Measurements from ENCODE around the gene AIM2. TPM values are rescaled to one million over a fixed set of nuclear protein-coding genes. Genes with fewer than 3 reads are reported as not detected.
A peak's percentile ranks its signal among the peaks of the same experiment; 100 is the strongest.

AIM2 gene
- total RNA-seq, 1 experiment from 2014 or later = 1.1 TPM

- no peak overlapping the region for H2AFZ ChIP-seq (ENCODE audit: low read length)
- Mint-ChIP-seq H3K4me3 (no peak overlapping the region), H3K27ac (no peak overlapping the region; a peak in 1 of 7 replicates), H3K4me1 (peaks cover 9 to 12% of the 10 kb centered on the region in 2 experiments; a peak in 3 of 4 replicates), H3K36me3 (ENCODE audit: insufficient read depth in 1 of 3, low read depth in 3 of 3) (no peaks in the 10 kb centered on the region), H3K9me3 (no peaks in the 10 kb centered on the region), H3K27me3 (ENCODE audit: low read depth) (peaks cover 3% of the 10 kb centered on the region)
- no peak overlapping the region for H3K9ac ChIP-seq (ENCODE audit: extremely low read depth, insufficient read length, low read length)
- H3K9me3 ChIP-seq (ENCODE audit: control insufficient read depth, low read depth, low read length) = no peaks in the 10 kb centered on the region
- H3K4me2 ChIP-seq (ENCODE audit: insufficient read depth, insufficient read length, low read length) = no peak overlapping the region
- H3K79me2 ChIP-seq (ENCODE audit: insufficient read depth, low read length) = no peaks in the 10 kb centered on the region
- no peak overlapping the region for H2AK5ac ChIP-seq (ENCODE audit: insufficient read length, low read length)
- no peaks in the 10 kb centered on the region; the same call in 1 of the 2 replicates for H3K4me1 ChIP-seq (ENCODE audit: insufficient read depth, low read length)
- H4K20me1 ChIP-seq (ENCODE audit: control insufficient read depth, insufficient read depth, insufficient read length) = no peaks in the 10 kb centered on the region
- DNase-seq = no peak
- H3K23ac ChIP-seq (ENCODE audit: insufficient read length, low read depth, low read length) = no peak overlapping the region
- peak; percentile 83 for TF ChIP-seq CTCF (conservative IDR thresholded peaks at IDR 0.05)
- H3K27me3 ChIP-seq (ENCODE audit: insufficient read depth, low read length) = no peaks in the 10 kb centered on the region
- H4K5ac ChIP-seq (ENCODE audit: insufficient read length, low read depth, low read length) = no peak overlapping the region
- no peak overlapping the region for H2BK120ac ChIP-seq (ENCODE audit: low read depth, low read length, poor library complexity, severe bottlenecking)
- H2BK5ac ChIP-seq (ENCODE audit: insufficient read length, low read length) = no peak overlapping the region
- no peak overlapping the region for H2BK20ac ChIP-seq (ENCODE audit: low read depth, low read length, poor library complexity, severe bottlenecking)
- H3K56ac ChIP-seq (ENCODE audit: insufficient read length, low read depth, low read length) = no peak overlapping the region
- H4K91ac ChIP-seq (ENCODE audit: insufficient read length, low read depth, low read length) = no peak overlapping the region
- H2BK15ac ChIP-seq (ENCODE audit: low read depth, low read length) = no peak overlapping the region
- no peak overlapping the region for H4K8ac ChIP-seq (replicated peaks; ENCODE audit: insufficient read length, low read depth, low read length)
- no peak overlapping the region for H3K18ac ChIP-seq (ENCODE audit: insufficient read length, low read depth, low read length)
- no peaks in the 10 kb centered on the region for H3K79me1 ChIP-seq (ENCODE audit: insufficient read depth, low read depth, low read length, poor library complexity, severe bottlenecking)
- no peak overlapping the region for H3K27ac ChIP-seq (ENCODE audit: insufficient read length, low read depth, low read length)
- H3K4ac ChIP-seq (ENCODE audit: low read depth, low read length) = no peak overlapping the region
- no peaks in the 10 kb centered on the region for H3K23me2 ChIP-seq (ENCODE audit: insufficient read length, low read depth, low read length, poor library complexity, severe bottlenecking)
- no peak overlapping the region for H2BK12ac ChIP-seq (ENCODE audit: insufficient read length, low read depth, low read length)
- H3T11ph ChIP-seq (ENCODE audit: low read length) = no peak overlapping the region
- H3K14ac ChIP-seq (ENCODE audit: insufficient read depth, low read length) = no peak overlapping the region
These were observed 4.5 kb downstream of the AIM2 start for GRCh38 chr1:159071970-159072582.

All from H9 (cell line).